ENCODE data around the gene GPR89B. TPM values are rescaled to one million over a fixed set of nuclear protein-coding genes. Genes with fewer than 3 reads are reported as not detected.

Gene GPR89B
- total RNA-seq, 4 donors from 2014 or later: 11.5 to 23.1 (median 17.1) TPM

- WGBS: 83% methylated on average over 7 of the region's 7 CpGs
- DNase-seq (ENCODE audit: low spot score in 2 of 2): no peak
- no peak for TF ChIP-seq EP300 (IDR thresholded peaks at IDR 0.05)
- no peak for TF ChIP-seq POLR2AphosphoS5 (IDR thresholded peaks at IDR 0.05)
- Histone ChIP-seq H3K27me3 (no peaks in the 10 kb centered on the region), H3K4me3 (no peak within 1 kb of the TSS), H3K36me3 (no peaks in the 10 kb centered on the region), H3K9me3 (no peaks in the 10 kb centered on the region), H3K4me1 (no peaks in the 10 kb centered on the region), H3K27ac (no peak within 1 kb of the TSS)
These were observed 25.9 kb upstream of the GPR89B start, which contains the start of gene GJA8 for GRCh38 chr1:147902253-147902845. Gene GJA8 (plus strand): TSS chr1:147902795. CDS start chr1:147907956, 5,161 bp downstream.

GRCh38 chr1:147904726-147905125, 23.5 kb upstream of the GPR89B start:
- Histone ChIP-seq H3K9me3 (no peaks in the 10 kb centered on the region), H3K27me3 (peaks cover 3% of the 10 kb centered on the region), H3K27ac (no peak overlapping the region), H3K36me3 (no peaks in the 10 kb centered on the region), H3K4me1 (no peaks in the 10 kb centered on the region), H3K4me3 (no peak overlapping the region)
- DNase-seq (ENCODE audit: low spot score in 2 of 2): no peak
- TF ChIP-seq POLR2A (IDR thresholded peaks at IDR 0.05): no peak
- no peak for TF ChIP-seq CTCF (IDR thresholded peaks at IDR 0.05)
- no peak for TF ChIP-seq EP300 (IDR thresholded peaks at IDR 0.05)
- no peak for TF ChIP-seq POLR2AphosphoS5 (IDR thresholded peaks at IDR 0.05)
- WGBS: 88% methylated on average over 3 of the region's 3 CpGs

GRCh38 chr1:147907786-147908509, 20.3 kb upstream of the GPR89B start:
- DNase-seq (ENCODE audit: low spot score in 2 of 2): no peak
- no peaks in the 10 kb centered on the region for H3K9me3 ChIP-seq
- TF ChIP-seq CTCF (IDR thresholded peaks at IDR 0.05) (no peak), POLR2A (IDR thresholded peaks at IDR 0.05) (no peak), POLR2AphosphoS5 (IDR thresholded peaks at IDR 0.05) (no peak), EP300 (IDR thresholded peaks at IDR 0.05) (no peak)
- no peak overlapping the region for H3K4me3 ChIP-seq
- H3K27me3 ChIP-seq: peaks cover 3% of the 10 kb centered on the region
- no peaks in the 10 kb centered on the region for H3K36me3 ChIP-seq
- 96% methylated on average over 44 of the region's 44 CpGs for whole genome bisulfite sequencing
- no peaks in the 10 kb centered on the region for H3K4me1 ChIP-seq
- no peak overlapping the region for H3K27ac ChIP-seq

- Histone ChIP-seq H3K27me3 (peaks cover 8% of the 10 kb centered on the region), H3K4me3 (no peak overlapping the region), H3K4me1 (no peaks in the 10 kb centered on the region), H3K36me3 (no peaks in the 10 kb centered on the region), H3K27ac (no peak overlapping the region), H3K9me3 (no peaks in the 10 kb centered on the region)
- WGBS: 57% methylated on average over 2 of the region's 2 CpGs
- TF ChIP-seq CTCF (IDR thresholded peaks at IDR 0.05): no peak
- TF ChIP-seq POLR2AphosphoS5 (IDR thresholded peaks at IDR 0.05): no peak
- no peak for TF ChIP-seq EP300 (IDR thresholded peaks at IDR 0.05)
- TF ChIP-seq POLR2A (IDR thresholded peaks at IDR 0.05): no peak
- no peak for DNase-seq (ENCODE audit: low spot score in 2 of 2)
These were observed 15.7 kb upstream of the GPR89B start for GRCh38 chr1:147912553-147912952.

GRCh38 chr1:147913362-147913942, 14.8 kb upstream of the GPR89B start:
- DNase-seq (ENCODE audit: low spot score in 2 of 2): no peak
- no peak overlapping the region for H3K4me3 ChIP-seq
- no peaks in the 10 kb centered on the region for H3K9me3 ChIP-seq
- H3K36me3 ChIP-seq: no peaks in the 10 kb centered on the region
- 96% methylated on average over 7 of the region's 7 CpGs for WGBS
- peaks cover 10% of the 10 kb centered on the region for H3K27me3 ChIP-seq
- TF ChIP-seq CTCF (IDR thresholded peaks at IDR 0.05): no peak
- TF ChIP-seq POLR2AphosphoS5 (IDR thresholded peaks at IDR 0.05): no peak
- TF ChIP-seq EP300 (IDR thresholded peaks at IDR 0.05): no peak
- no peak for TF ChIP-seq POLR2A (IDR thresholded peaks at IDR 0.05)
- no peak overlapping the region for H3K27ac ChIP-seq
- H3K4me1 ChIP-seq: no peaks in the 10 kb centered on the region
